Measurements from ENCODE around the gene NFAM1.

Gene NFAM1

DNA sequence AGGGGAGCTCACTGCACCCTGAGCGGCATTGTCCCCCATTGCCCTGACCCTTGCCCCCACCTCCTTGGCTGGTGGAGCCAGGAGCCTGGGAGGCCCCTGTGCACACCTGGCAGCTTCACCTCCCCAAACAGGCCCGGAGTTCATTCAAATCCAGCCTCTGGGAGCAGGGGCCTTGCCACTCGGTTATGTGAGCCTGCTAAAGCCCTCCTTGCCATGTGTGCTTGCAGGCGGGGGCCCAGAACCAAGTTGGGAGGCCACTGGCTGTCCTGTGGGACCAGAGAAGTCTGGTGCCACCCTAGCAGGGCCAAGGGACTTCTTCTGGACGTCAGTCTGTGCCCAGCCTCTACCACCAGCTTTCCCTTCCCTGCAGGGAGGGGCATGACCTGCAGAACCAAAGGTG is 48.9 kb downstream of the NFAM1 start:
- no peak for DNase-seq (ENCODE audit: low read depth)

DNA sequence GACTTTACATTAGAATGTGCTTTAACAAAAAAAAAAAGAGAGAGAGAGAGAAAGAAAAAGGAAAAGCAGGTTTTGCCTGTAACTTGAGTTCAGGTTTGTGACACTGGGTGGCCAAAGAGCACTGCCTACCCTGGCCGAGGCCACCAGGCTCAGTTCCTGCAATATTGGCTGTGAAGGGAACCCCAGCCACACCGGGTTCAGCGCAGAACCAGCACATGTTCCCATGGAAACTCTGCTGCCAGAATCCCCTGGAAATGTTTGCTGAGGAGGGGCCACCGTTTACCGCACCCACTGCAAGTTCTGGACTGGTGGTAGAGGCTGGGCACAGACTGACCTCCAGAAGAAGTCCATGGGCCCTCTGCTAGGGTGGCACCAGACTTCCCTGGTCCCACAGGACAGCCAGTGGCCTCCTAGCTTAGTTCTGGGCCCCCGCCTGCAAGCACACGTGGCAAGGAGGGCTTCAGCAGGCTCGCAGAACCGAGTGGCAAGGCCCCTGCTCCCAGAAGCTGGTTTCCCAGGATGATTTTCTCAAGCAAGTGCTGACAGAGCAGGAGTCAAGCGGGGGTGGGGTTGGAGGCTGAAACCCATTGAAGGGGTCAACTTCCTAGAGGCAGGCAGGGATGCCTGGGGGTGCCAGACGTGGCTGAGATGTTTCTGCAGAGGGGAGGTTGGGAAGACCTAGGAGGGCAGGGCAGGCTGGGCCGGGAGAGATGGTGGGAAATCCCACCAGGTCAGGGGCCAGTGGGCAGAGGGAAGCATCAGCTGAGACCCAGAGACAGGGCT is 51.2 kb downstream of the NFAM1 start:
- no peak for DNase-seq (ENCODE audit: low read depth)

DNA sequence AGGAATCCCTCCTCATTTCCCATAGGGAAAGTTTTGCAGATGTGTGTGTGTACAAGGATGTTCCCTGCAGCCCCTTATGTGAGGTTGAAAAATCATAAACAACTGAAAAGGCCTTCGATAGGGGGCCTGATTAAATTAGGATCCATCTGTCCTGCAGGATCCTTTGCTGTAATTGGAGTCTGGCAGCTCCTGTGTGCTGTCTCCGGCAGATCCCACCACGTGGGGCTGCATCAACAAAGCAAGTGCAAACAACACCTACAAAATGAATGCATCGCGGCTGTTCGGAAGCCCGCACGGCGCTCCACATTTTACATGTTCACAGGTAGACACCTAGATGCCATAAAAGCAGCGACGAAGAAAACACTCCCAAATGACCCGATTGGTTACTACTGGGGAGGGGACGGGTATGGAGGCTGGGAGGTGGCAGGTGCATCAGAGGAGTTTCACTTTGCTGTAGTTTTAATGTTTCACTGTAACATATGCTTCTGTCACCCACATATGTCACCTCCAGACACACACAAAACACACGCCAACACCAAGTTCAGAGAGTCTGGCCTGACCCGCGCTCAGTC is 52.2 kb downstream of the NFAM1 start:
- no peak for DNase-seq (ENCODE audit: low read depth)

DNA sequence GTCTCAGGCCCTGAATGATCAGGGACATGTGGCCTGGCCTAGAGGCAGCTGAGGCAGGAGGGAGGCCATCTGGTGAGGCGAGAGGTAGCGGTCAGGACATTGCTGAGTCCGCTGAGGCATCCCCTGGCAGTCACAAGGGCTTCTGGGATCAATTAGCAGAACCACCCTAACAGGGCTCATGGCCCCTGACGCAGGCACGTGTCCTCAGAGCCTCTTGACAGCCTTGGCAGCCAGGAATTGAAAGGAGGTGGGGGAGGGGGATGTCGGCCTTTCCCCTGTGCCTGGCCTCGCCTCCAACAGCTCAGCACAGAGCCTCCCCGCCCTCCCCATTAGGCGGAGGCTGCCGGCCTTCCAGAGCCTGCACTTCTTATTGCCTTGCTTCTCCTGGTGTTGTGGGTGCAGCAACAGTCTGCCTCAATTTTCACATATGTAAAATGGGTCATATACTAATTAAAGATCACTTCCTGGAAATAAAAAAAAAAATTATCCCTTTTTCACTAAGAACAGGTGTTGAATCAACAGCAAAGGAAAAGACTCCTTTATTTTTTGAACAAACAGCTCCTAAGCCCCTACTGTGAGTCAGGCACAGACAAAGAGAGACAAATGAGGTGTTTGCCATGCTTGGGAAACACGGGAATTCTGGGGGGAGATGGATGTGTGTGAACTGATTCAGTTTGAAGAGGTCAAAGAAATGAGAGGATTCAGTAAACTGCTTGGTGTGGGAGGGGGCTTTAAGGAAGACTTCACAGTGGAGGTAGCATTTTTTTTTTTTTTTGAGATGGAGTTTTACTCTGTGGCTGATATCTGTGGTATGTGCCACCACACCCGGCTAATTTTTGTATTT is 55.3 kb downstream of the NFAM1 start:
- no peak for DNase-seq (ENCODE audit: low read depth)

DNA sequence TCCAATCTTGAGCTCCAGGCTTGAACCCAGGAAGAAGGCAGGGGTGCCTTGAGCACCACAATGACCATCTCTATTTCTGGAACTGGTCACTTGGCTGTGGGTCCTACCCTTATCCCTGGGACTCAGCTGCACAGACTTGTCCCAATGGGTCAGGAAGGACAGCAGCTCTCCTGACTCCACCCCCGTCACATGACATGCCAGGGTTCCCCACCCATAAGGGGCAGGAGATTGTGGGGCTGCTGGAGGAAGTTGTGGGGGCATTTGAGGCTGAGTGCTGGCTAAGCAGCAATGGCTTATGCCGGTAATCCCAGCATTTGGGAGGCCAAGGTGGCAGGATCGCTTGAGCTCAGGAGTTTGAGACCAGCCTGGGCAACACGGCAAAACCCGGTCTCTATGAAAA is 56.2 kb downstream of the NFAM1 start:
- no peak for DNase-seq (ENCODE audit: low read depth)

DNA sequence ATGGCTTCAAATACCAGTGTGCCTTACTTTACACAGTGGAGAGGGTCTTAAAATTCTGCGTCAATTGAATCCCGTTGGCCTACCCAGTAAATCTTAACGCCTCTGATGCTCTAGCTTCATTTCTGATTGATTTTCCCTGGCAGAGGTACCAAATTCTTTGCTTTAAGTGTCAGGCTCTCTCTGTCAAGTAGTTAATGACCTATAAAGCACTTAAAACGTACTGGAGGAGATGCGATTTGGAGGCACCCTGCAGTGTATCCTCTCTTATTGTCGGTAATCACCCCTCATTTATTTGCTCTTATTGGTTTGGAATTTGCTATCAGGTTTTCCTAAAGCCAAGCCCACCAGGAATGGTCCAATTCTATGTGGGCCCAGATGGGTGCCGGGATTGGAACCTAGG is 59.2 kb downstream of the NFAM1 start:
- no peak for DNase-seq (ENCODE audit: low read depth)

DNA sequence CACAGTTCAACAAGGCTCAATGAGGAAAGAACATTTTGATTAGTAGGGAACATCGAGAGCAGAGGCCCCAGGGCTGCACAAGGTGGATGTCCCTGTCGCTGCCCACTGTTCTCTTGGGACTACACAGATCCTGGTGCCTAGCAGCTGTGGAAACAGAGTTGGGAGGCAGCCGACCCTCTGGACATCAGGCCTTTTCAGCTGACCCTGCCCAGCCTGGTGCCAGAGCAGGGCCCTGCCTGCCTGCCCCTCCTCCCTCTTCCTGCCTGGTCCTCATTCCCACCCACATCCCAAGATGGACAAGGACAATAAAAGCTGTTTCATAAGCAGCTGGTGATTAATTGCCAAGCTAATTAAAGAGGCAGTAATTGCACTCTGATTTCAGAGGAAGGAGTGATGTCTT is 60.7 kb downstream of the NFAM1 start:
- no peak for DNase-seq (ENCODE audit: low read depth)

DNA sequence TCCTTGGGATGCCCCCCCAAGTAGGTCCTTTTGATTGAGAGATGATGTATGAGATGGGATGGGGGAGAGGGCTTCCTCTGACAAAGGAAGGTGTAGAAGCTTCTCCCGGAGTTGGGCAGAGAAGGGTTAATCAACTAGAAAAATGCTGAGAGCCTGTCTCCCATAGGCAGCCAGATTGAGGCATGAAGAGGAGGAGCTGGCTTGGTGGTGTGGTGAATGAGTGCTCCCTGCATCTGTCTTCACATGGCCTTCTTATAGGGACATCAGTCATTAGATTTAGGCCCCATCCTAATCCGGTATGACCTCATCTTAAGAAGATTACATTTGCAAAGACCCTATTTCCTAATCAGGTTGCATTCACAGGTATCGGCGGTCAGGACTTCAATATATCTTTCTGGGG is 61.1 kb downstream of the NFAM1 start:
- no peak for DNase-seq (ENCODE audit: low read depth)

DNA sequence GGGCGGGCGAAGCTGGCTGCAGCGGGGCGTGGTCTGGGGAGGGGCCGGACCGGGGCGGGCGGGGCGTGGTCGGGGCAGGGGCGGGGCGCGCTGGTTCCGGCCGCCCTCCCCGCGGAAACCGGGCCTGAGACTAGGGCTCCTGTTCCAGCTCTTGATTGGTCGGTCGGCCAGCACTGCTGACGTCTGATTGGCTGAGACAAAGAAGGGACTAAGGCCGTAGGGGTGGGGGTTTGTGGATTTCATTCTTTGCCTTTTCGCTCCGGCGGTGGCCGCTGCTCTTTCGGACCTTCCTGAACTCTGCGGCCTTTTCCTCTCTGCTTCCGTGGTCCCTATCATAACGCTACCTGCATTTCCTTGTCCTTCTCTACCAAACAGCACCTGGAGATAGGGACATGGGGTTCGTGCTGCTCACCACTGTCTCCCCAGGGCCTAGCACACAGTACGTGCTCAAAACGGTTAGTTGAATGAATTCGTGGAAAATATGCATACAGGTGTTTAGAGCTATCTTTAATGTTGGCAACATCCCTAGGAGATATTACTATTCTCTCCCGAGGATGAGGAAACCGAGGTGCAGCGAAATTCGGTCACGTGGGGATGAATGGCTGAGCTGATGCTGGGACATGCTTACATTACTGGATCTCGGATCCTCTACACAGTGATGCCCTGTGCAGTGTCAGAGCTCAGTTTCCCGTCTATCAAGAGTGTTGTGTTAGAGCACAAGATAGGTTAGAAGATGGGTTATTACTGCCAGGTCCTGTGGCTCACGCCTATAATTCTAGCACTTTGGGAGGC is 62.8 kb downstream of the NFAM1 start:
- DNase-seq (ENCODE audit: low read depth): peak; percentile 17

DNA sequence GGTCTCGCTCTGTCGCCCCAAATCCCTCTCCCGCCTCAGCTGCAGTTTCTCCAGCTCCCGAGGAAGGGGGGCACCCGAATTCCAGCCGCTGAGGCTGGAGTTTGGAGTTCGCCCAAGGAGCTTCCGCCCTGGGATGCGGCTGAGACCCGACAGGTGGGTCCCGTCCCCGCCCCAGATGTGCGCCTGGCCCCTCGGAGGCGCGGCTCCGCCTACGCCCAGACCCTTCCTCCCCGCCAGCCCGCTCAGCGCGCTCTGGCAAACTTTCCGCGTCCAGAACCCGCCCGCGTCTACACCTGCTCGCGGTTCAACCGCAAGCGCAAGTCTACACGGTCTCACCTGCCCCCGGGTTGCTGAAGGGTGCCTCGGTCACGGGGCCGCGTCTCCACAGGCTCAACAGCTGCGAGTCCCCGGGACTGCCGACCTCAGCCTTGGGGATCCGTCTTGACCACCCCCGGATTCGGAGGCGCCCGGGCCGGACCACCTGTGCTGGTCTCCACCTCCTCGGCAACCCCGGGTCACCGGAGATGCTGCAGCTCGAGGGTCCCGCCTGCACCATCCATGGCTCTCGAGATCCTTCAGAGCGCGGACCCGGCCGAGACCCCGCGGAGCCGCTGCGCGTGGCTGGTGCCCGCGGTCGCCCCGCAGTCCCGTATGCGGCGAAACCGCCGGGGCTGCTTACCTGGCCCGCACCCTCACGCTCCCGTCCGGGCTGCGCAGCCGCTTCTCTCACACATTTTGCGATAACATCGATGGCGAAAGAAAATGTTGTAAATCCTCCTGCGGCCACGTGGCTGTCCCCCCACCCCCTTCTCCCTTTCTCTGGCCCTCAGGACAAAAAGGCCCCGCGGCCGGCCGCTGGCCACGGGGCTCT is 63.6 kb downstream of the NFAM1 start:
- no peak for DNase-seq (ENCODE audit: low read depth)

DNA sequence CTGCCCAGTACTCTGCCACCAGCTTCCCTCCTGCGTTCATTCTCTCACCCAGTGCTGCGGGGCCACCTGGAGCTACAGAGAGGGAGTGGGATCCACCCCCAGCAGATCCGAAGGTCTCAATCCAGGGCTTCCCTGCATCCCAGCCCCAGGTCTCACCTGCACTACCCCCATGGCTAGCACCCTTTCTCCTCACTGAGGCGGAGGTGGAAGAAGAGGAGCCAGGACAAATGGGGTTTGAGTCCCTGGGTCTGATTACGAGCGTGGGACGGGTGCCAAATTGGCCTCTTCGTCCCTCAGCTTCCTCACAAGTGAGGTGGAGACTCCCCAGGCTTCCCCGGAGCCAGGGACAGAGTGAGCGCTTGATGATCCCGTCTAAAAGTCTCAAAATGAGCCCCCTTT is 64.2 kb downstream of the NFAM1 start:
- DNase-seq (ENCODE audit: low read depth): no peak

DNA sequence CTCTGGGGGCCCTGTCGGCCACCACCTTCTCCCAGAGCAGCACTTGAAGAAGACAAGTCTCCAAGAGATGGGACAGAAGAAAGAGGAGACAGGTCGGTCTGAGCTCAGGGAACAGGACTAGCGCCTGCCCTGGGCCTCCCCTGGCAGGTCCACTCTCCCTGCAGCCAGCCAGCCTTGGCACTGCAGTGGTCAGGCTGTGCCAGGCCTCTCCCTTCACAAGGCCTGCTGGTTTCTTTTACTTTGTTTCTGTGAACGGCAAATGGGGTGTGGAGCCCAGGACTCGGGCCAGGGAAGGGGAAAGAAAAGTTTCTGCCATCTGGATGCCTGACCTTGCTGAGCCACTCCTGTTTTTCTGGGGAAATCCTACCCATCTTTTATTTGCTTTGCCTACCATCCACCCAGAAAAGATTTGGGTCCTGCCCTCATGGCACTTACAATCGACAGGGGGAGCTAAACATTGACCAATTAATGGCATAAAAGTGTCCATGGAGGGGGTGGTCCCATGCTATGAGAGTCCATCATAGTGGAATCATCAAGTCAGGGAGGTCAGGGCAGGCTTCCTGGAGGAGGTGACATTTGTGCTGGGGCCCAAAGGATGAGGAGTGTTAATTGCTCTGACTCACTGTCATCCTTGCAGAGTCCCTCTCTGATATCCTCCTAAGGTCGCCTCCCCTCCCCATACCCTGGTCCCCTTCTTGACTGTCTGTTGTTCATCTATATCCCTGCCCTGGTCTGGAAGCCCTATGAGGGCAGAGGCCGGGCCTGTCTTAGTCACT is 65.2 kb downstream of the NFAM1 start:
- no peak for DNase-seq (ENCODE audit: low read depth)

DNA sequence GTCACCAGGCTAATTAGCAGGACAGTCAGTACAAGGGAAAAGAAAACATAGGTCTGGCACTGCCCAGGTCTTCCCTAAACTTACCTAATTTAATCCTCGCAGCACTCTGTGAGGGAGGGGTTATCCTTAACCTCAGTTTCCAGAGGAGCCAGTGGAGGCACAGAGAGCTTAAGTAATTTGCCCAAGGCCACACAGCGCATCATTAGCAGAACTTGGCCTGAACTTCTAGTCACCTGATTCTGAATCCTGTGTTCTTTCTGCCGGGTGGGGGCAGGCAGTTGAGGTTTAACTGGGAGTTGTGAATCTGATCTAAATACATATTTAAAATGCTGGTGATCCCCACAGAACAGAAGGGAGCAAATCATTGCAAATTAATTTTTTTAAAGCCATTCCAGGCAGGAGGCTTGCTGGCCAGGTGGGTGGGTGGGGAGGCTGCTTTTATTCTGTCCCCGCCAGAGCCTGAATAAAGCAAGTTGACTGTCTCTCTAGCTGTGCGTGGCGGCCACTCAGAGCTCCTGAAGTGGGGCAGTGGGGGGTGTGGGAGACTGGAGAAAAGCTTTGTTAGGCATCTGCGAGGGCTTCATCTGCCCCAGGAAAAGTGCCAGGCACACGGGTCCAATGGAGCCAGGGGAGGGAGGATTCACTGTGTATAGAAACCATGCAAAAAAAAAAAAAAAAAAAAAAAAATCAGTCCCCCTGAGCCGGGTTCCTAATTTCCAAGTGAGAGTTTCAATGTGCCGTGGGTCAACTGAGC is 66.1 kb downstream of the NFAM1 start:
- no peak for DNase-seq (ENCODE audit: low read depth)

DNA sequence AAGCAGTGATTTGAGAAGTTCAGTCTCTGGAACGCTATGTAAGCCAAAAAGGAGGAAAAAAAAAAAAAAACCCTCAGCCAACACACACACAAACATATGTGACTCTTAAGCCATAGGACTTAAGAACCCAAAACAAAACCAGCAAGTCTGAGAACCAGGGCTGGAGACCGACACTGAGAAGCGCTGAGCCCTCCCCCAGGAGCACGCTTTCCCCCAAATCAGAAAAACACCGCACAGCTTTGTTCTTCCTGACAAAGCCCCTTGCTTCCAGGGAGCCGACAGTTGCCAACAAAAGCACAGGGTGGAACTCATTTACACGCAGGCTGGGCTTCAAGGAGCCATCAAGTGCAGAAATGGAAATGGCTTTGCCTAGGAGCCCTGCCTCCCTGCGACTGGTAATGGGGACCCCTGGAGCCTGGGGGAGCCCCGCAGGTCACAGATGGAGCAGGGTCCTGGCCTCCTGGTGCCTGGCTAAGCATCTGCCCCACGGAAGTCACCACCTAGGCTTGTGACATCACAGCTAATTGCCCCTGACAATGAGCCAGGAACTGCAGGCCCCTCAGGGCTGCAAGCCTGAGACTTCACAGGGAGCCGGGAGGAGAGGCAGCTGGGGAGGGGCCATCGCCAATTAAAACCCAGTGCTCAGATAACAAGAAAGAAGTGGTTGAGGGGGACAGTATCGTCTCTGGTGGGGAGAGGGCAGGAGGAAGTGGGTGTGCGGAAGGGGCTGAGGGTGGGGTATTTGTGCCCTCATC is 66.9 kb downstream of the NFAM1 start:
- no peak for DNase-seq (ENCODE audit: low read depth)

DNA sequence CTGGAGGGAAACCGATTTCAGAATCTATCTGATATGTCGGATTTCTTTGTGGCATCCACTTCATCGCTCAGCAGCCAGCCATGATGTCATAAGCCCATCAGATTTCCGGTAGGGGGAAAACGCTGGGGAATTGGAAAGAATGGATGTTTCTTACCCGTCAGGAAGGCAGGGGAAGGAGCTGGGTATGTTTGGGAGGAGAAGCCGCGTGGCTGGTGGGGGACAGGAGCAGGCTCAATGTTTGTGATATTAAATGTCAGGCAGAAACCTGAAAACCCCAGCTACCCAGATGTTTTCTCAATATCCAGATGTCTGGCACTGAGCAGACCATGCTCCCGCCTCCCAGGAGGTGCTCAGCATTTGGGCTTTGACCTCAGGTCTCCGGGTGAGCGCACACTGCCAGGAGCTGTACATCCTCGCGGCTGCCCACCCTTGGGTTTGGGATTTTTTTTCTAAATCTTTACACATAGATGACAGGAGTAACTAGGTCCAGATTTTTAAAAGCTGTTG is 67.5 kb downstream of the NFAM1 start:
- DNase-seq (ENCODE audit: low read depth): no peak

DNA sequence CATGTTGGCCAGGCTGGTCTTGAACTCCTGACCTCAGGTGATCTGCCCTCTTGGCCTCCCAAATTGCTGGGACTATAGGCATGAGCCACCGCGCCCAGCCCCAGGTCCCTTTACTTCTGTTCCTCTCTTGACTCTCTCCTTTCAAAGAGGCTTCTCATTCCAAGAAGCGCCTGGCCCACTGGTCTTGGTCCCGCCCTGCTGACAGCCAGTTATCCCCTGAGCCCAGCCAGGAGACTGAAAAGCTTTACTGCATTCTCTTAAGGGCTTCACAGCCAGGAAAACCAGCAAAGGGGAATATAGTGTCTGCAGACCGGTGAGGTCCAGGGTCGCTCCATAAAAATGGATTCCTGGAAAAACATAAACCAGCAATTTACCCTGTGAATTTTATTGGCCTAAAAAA is 68.3 kb downstream of the NFAM1 start:
- DNase-seq (ENCODE audit: low read depth): no peak

DNA sequence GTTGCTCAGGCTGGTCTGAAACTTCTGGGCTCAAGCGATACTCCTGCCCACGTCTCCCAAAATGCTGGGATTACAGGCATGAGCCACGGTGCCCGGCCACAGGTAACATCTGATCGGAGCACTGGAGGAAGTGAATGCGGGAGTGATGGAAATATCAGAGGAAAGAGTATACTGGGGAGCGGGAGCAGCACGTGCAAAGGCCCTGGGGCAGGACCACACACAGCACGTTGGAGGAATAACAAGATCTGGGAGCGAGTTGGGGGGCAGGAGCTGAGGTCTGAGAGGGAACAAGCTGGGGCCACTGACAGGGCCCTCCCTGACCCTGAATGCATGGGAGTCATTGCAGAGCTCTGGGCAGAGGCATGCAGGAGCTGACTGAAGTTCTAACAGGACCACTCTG is 70.7 kb downstream of the NFAM1 start:
- no peak for DNase-seq (ENCODE audit: low read depth)

DNA sequence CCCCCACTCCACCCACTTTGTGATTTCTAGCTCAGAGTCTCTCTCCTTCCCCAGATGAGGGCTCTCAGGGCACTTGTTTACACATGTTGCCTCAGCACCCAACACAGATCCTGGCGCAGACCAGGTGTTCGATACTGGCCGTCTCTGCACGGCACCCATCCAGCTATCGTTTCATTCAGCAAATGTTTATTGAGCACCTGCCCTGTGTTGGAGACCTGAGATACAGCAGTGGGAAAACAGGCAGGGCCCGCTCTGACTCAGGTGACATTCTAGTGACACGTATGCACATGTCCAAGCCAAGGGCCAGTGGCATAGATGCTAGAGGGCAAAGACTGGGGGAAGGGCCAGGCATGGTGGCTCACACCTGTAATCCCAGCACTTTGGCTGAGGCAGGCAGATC is 71.9 kb downstream of the NFAM1 start:
- no peak for DNase-seq (ENCODE audit: low read depth)

Measured in HS-27A (cell line).